ENCODE measurements around the gene IFIT3. TPM values are rescaled to one million over a fixed set of nuclear protein-coding genes. Genes with fewer than 3 reads are reported as not detected.

IFIT3 gene
- total RNA-seq, 2 experiments from 2014 or later, result 11.5 to 12.8 TPM

- no peak overlapping the region for H3K27ac ChIP-seq (ENCODE audit: low read depth in 1 of 2, low read length in 2 of 2)
- Mint-ChIP-seq H3K4me3 (no peak overlapping the region), H3K9me3 (no peaks in the 10 kb centered on the region), H3K27ac (no peak overlapping the region), H3K27me3 (no peaks in the 10 kb centered on the region), H3K4me1 (ENCODE audit: low read depth) (peaks cover 7% of the 10 kb centered on the region), H3K36me3 (ENCODE audit: low read depth) (no peaks in the 10 kb centered on the region)
- ChIA-PET CTCF (no interaction called here), POLR2A (no interaction called here)
- intact Hi-C loops (cut with DNase I, micrococcal nuclease), result loop anchor here in 1 of 2 experiments (5.0 kb wide), 1 partner anchor 191 kb away; no protein-coding TSS in a partner anchor
- no peak for ATAC-seq (ENCODE audit: poor library complexity)
- no peaks in the 10 kb centered on the region for H3K36me3 ChIP-seq (ENCODE audit: insufficient read depth, low read length)
- no peaks in the 10 kb centered on the region for H3K9me3 ChIP-seq (ENCODE audit: control insufficient read depth in 1 of 2, insufficient read depth in 1 of 2, low read length in 2 of 2)
- no peaks in the 10 kb centered on the region for H3K27me3 ChIP-seq (ENCODE audit: control insufficient read depth in 1 of 2, insufficient read depth in 2 of 2, low read length in 2 of 2)
- peaks cover 7% of the 10 kb centered on the region for H3K4me1 ChIP-seq (ENCODE audit: insufficient read depth, low read length)
- no peak for DNase-seq
- TF ChIP-seq, protein P1, sequence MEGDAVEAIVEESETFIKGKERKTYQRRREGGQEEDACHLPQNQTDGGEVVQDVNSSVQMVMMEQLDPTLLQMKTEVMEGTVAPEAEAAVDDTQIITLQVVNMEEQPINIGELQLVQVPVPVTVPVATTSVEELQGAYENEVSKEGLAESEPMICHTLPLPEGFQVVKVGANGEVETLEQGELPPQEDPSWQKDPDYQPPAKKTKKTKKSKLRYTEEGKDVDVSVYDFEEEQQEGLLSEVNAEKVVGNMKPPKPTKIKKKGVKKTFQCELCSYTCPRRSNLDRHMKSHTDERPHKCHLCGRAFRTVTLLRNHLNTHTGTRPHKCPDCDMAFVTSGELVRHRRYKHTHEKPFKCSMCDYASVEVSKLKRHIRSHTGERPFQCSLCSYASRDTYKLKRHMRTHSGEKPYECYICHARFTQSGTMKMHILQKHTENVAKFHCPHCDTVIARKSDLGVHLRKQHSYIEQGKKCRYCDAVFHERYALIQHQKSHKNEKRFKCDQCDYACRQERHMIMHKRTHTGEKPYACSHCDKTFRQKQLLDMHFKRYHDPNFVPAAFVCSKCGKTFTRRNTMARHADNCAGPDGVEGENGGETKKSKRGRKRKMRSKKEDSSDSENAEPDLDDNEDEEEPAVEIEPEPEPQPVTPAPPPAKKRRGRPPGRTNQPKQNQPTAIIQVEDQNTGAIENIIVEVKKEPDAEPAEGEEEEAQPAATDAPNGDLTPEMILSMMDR (IDR thresholded peaks at IDR 0.05), result no peak
- H3K4me3 ChIP-seq (ENCODE audit: low read length), result no peak overlapping the region
Observed at GRCh38 chr10:89371079-89371478, 43.3 kb downstream of the IFIT3 start.

- POLR2A ChIA-PET, result no interaction called here
- CTCF ChIA-PET, result no interaction called here
Observed at GRCh38 chr10:89371987-89372386, 44.2 kb downstream of the IFIT3 start.

GRCh38 chr10:89373916-89374711, 46.3 kb downstream of the IFIT3 start:
- ChIA-PET CTCF (no interaction called here), POLR2A (no interaction called here)
- ATAC-seq (ENCODE audit: poor library complexity), result no peak
- no peaks in the 10 kb centered on the region for H3K36me3 Mint-ChIP-seq (ENCODE audit: low read depth)
- TF ChIP-seq, protein P1 (IDR thresholded peaks at IDR 0.05), result no peak
- H3K9me3 ChIP-seq (ENCODE audit: control insufficient read depth in 1 of 2, insufficient read depth in 1 of 2, low read length in 2 of 2), result no peaks in the 10 kb centered on the region
- H3K27ac ChIP-seq (ENCODE audit: low read depth in 1 of 2, low read length in 2 of 2), result no peak overlapping the region
- no peaks in the 10 kb centered on the region for H3K27me3 ChIP-seq (ENCODE audit: control insufficient read depth in 1 of 2, insufficient read depth in 2 of 2, low read length in 2 of 2)
- no peak overlapping the region for H3K27ac Mint-ChIP-seq
- H3K9me3 Mint-ChIP-seq, result no peaks in the 10 kb centered on the region
- H3K27me3 Mint-ChIP-seq, result no peaks in the 10 kb centered on the region
- H3K36me3 ChIP-seq (ENCODE audit: insufficient read depth, low read length), result no peaks in the 10 kb centered on the region
- no peak overlapping the region for H3K4me3 ChIP-seq (ENCODE audit: low read length)
- DNase-seq, result no peak
- no peaks in the 10 kb centered on the region for H3K4me1 ChIP-seq (ENCODE audit: insufficient read depth, low read length)
- intact Hi-C loops (cut with DNase I, micrococcal nuclease), result loop anchor here in 1 of 2 experiments (5.0 kb wide), 1 partner anchor 188 kb away; no protein-coding TSS in a partner anchor
- H3K4me1 Mint-ChIP-seq (ENCODE audit: low read depth), result no peaks in the 10 kb centered on the region
- H3K4me3 Mint-ChIP-seq, result no peak overlapping the region

More at GRCh38 chr10:89371987-89372386, 44.2 kb downstream of the IFIT3 start:
- Histone ChIP-seq H3K9me3 (ENCODE audit: control insufficient read depth in 1 of 2, insufficient read depth in 1 of 2, low read length in 2 of 2) (no peaks in the 10 kb centered on the region), H3K27me3 (ENCODE audit: control insufficient read depth in 1 of 2, insufficient read depth in 2 of 2, low read length in 2 of 2) (no peaks in the 10 kb centered on the region), H3K4me1 (ENCODE audit: insufficient read depth, low read length) (peaks cover 7% of the 10 kb centered on the region), H3K36me3 (ENCODE audit: insufficient read depth, low read length) (no peaks in the 10 kb centered on the region), H3K4me3 (ENCODE audit: low read length) (no peak overlapping the region), H3K27ac (ENCODE audit: low read depth in 1 of 2, low read length in 2 of 2) (no peak overlapping the region)
- Mint-ChIP-seq H3K4me3 (no peak overlapping the region), H3K9me3 (no peaks in the 10 kb centered on the region), H3K27ac (no peak overlapping the region), H3K27me3 (no peaks in the 10 kb centered on the region), H3K36me3 (ENCODE audit: low read depth) (no peaks in the 10 kb centered on the region), H3K4me1 (ENCODE audit: low read depth) (peaks cover 7% of the 10 kb centered on the region)
- TF ChIP-seq, protein P1 (IDR thresholded peaks at IDR 0.05), result no peak
- intact Hi-C loops (cut with DNase I, micrococcal nuclease), result loop anchor here in 1 of 2 experiments (5.0 kb wide), 1 partner anchor 190 kb away; no protein-coding TSS in a partner anchor
- no peak for DNase-seq
- no peak for ATAC-seq (ENCODE audit: poor library complexity)
